Liver (tissue), 9 donors: ENCODE results near the gene PLAC9. TPM values are rescaled to one million over a fixed set of nuclear protein-coding genes. Genes with fewer than 3 reads are reported as not detected.

ENCODE experiments used
- DNase-seq: peaks from one replicate; pipeline ENCODE4 v3.0.0-alpha.2; 2017; ENCODE audit warnings: low spot score
- H3K27ac ChIP-seq, 2 donors: one replicate each; pipeline ENCODE4 v1.7.0; 2013; ENCODE audit warnings: inconsistent platforms in 2 of 2, low read length in 2 of 2, control low read depth in 1 of 2, low read depth in 1 of 2, mild to moderate bottlenecking in 1 of 2
- H3K27me3 ChIP-seq, 4 donors: one replicate each; pipeline versions ENCODE4 v1.6.1 to v1.7.0; 2013; ENCODE audit warnings: low read length in 3 of 4, inconsistent platforms in 1 of 4, mild to moderate bottlenecking in 1 of 4, moderate library complexity in 1 of 4; ENCODE audit not compliant: control insufficient read depth in 4 of 4, insufficient read depth in 4 of 4
- H3K36me3 ChIP-seq, 4 donors: one replicate each; pipeline versions ENCODE4 v1.6.1 to v1.7.0; 2013; ENCODE audit warnings: low read length in 3 of 4, mild to moderate bottlenecking in 3 of 4, low read depth in 1 of 4, moderate library complexity in 1 of 4; ENCODE audit not compliant: control insufficient read depth in 4 of 4, insufficient read depth in 3 of 4
- H3K4me1 ChIP-seq, 4 donors: one replicate each; pipeline versions ENCODE4 v1.6.1 to v1.7.0; 2013; ENCODE audit warnings: low read length in 3 of 4, mild to moderate bottlenecking in 3 of 4, moderate library complexity in 1 of 4; ENCODE audit not compliant: control insufficient read depth in 4 of 4, insufficient read depth in 4 of 4
- H3K4me3 ChIP-seq, 3 donors: one replicate each; pipeline versions ENCODE4 v1.6.1 to v1.7.0; 2013; ENCODE audit warnings: low read length in 3 of 3, control low read depth in 1 of 3, low read depth in 1 of 3, mild to moderate bottlenecking in 1 of 3
- H3K9ac ChIP-seq, 2 donors: one replicate each; pipeline ENCODE4 v1.7.0; 2013; ENCODE audit warnings: low read length in 2 of 2, mild to moderate bottlenecking in 2 of 2, moderate library complexity in 2 of 2, control low read depth in 1 of 2, low read depth in 1 of 2
- H3K9me3 ChIP-seq, 4 donors: one replicate each; pipeline versions ENCODE4 v1.6.1 to v1.7.0; 2013; ENCODE audit warnings: low read length in 3 of 4; ENCODE audit not compliant: control insufficient read depth in 4 of 4
- CTCF ChIP-seq: fragments of 150-350 bp; IDR thresholded peaks from 2 replicates; pipeline ENCODE4 v1.5.1; 2017; ENCODE audit warnings: improper control_type of control experiment, low read depth, low read length; ENCODE audit not compliant: missing input control
- FOXA1 ChIP-seq: IDR thresholded peaks from 2 replicates; pipeline ENCODE4 v1.6.1; 2016; ENCODE audit warnings: antibody characterized with exemption
- FOXA2 ChIP-seq: IDR thresholded peaks from 2 replicates; pipeline ENCODE4 v1.6.1; 2016; ENCODE audit warnings: antibody characterized with exemption
- HNF4A ChIP-seq, 2 donors: conservative IDR thresholded peaks; 2 replicates each; pipeline ENCODE4 v1.6.1; 2016; ENCODE audit warnings: antibody characterized with exemption in 2 of 2, mild to moderate bottlenecking in 2 of 2
- HNF4G ChIP-seq: IDR thresholded peaks from 2 replicates; pipeline ENCODE4 v1.6.1; 2016; ENCODE audit warnings: antibody characterized with exemption
- JUND ChIP-seq, 2 donors: IDR thresholded peaks; 2 replicates each; pipeline ENCODE4 v1.6.1; 2016; ENCODE audit warnings: antibody characterized with exemption in 2 of 2
- NR2F2 ChIP-seq: IDR thresholded peaks from 2 replicates; pipeline ENCODE4 v1.6.1; 2016; ENCODE audit warnings: antibody characterized with exemption
- RAD21 ChIP-seq, 2 donors: IDR thresholded peaks; 2 replicates each; pipeline ENCODE4 v1.6.1; 2016; ENCODE audit warnings: antibody characterized with exemption in 2 of 2, mild to moderate bottlenecking in 2 of 2
- REST ChIP-seq: IDR thresholded peaks from 2 replicates; pipeline ENCODE4 v1.6.1; 2016; ENCODE audit warnings: antibody characterized with exemption, mild to moderate bottlenecking
- RXRA ChIP-seq, 2 donors: IDR thresholded peaks; 2 replicates each; pipeline ENCODE4 v1.6.1; 2017 to 2018; ENCODE audit warnings: antibody characterized with exemption in 2 of 2, mild to moderate bottlenecking in 1 of 2
- SP1 ChIP-seq: IDR thresholded peaks from 2 replicates; pipeline ENCODE4 v1.6.1; 2018; ENCODE audit warnings: antibody characterized with exemption, mild to moderate bottlenecking
- TAF1 ChIP-seq: conservative IDR thresholded peaks from 2 replicates; pipeline ENCODE4 v1.6.1; 2016; ENCODE audit warnings: antibody characterized with exemption, mild to moderate bottlenecking
- YY1 ChIP-seq: IDR thresholded peaks from 2 replicates; pipeline ENCODE4 v1.6.1; 2016; ENCODE audit warnings: antibody characterized with exemption, mild to moderate bottlenecking
- ZBTB33 ChIP-seq: IDR thresholded peaks from 2 replicates; pipeline ENCODE4 v1.6.1; 2016; ENCODE audit warnings: antibody characterized with exemption
- WGBS: extraction: QIAGEN DNeasy Blood & Tissue Kit; methylation state at CpG from one replicate; pipeline ENCODE4 v1.1.7; 2013; 5-methylcytosine and 5-hydroxymethylcytosine counted together
- polyA plus RNA-seq, 2 donors: library from polyadenylated mRNA; stranded (reverse) in 1 of 2; unstranded in 1 of 2; fragments of 200-250 nt in 1 of 2; fragments of >200 nt in 1 of 2; fragmentation: Nextera tagmentation in 1 of 2; extraction: Ambion mirVana in 1 of 2; gene quantifications; one replicate each; pipeline versions ENCODE4 v1.2.1 to v1.2.3, GENCODE V29; 2013 to 2015
- total RNA-seq, 2 donors: library from RNA; depleted of rRNA; stranded (reverse); fragments of >200 nt; gene quantifications; one replicate each; pipeline ENCODE4 v1.2.3, GENCODE V29; 2014
- donor health status: healthy.
- donor health status: healthy.
- donor health status: healthy.
- donor health status: healthy.
- donor health status: healthy.

PLAC9 gene
- total and polyA plus RNA-seq, 4 donors = 0.67 to 5.6 (median 2.1) TPM

GRCh38 chr10:80137920-80138319 is 5.4 kb downstream of the PLAC9 start:
- 76% methylated on average over 4 of the region's 4 CpGs for WGBS
- no peak for DNase-seq
- Histone ChIP-seq H3K36me3 (no peaks in the 10 kb centered on the region), H3K27ac (no peak overlapping the region), H3K4me1 (no peaks in the 10 kb centered on the region), H3K27me3 (peaks cover 0 to 6% (median 2%) of the 10 kb centered on the region in 4 donors), H3K9ac (no peak overlapping the region), H3K4me3 (no peak overlapping the region), H3K9me3 (no peaks in the 10 kb centered on the region)
- no peak for TF ChIP-seq SP1
- no peak for TF ChIP-seq REST
- TF ChIP-seq NR2F2 = no peak
- no peak for TF ChIP-seq RAD21 (IDR thresholded peaks at IDR 0.05)
- no peak for TF ChIP-seq FOXA2
- no peak for TF ChIP-seq FOXA1
- TF ChIP-seq HNF4G = no peak
- TF ChIP-seq RXRA (IDR thresholded peaks at IDR 0.05) = no peak
- TF ChIP-seq HNF4A (conservative IDR thresholded peaks at IDR 0.05) = no peak
- TF ChIP-seq JUND (IDR thresholded peaks at IDR 0.05) = no peak
- no peak for TF ChIP-seq TAF1
- no peak for TF ChIP-seq CTCF
- no peak for TF ChIP-seq YY1
- TF ChIP-seq ZBTB33 = no peak

GRCh38 chr10:80139265-80139664 is 6.7 kb downstream of the PLAC9 start:
- DNase-seq = no peak
- no peaks in the 10 kb centered on the region for H3K27me3 ChIP-seq
- 90% methylated on average over 2 of the region's 2 CpGs for WGBS

More at GRCh38 chr10:80139265-80139664, 6.7 kb downstream of the PLAC9 start:
- H3K4me1 ChIP-seq = peaks cover 4 to 6% (median 5%) of the 10 kb centered on the region in 4 donors
- no peak overlapping the region for H3K4me3 ChIP-seq
- TF ChIP-seq HNF4G = no peak
- no peak overlapping the region for H3K27ac ChIP-seq
- H3K9ac ChIP-seq = no peak overlapping the region
- H3K36me3 ChIP-seq = no peaks in the 10 kb centered on the region
- H3K9me3 ChIP-seq = no peaks in the 10 kb centered on the region
